ENCODE data around the gene HMGXB3.

HMGXB3 gene

DNA sequence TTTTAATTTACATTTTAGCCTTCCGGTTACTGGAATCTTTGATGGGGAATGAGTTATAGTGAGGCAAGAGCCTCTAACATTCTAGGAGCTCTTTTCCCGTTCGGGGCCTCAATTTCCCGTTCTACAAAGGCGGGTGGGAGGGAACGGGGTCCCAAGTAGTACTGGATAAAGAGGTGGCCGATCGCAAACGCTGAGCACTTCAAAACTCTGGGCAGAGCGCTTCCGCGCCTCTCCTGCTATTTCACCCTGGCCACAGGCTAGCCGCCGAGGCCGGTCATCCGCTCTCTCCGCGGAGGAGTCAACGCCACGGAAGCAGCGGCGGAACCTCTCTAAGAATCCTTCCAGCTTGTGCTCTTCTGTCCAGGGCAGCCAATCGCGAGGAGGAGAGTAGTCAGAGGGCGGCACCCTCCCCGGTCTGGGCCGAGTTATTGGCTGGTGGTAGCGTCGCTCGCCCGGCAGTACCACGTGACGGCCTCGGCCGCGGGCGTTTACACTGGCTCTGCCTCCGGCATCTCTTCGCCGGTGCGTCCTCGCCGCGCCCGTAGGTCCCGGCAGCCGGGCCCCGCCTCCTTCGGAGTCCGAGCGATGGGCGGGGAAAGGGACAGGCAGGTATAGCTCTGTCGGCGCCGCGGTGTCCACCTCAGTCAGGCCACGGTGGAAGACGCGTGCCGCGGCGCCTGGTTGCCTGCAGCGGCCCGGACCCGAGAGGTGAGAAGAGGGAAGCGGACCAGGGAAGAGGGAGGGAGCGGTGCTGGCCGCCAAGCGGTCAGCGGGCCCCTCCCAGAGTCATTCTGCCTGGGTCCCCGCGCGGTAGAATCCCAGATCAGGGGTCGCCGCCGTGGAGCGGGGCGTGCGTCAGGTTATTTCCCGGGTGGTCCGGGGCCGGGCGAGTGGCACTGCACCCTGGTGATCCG, 40.0 kb upstream of the HMGXB3 start, which contains the start of gene SLC26A2:
TSS of gene SLC26A2 (plus strand) at position 487 of the 914 bp plus-strand sequence. CDS start 16,895 bp downstream, outside the sequence.
- Histone ChIP-seq H3K9me3 (replicated peaks in 1 of 2; ENCODE audit: control insufficient read depth in 2 of 2, insufficient read depth in 1 of 2, low read depth in 1 of 2, low read length in 2 of 2) (no peaks in the 10 kb centered on the region), H2BK5ac (ENCODE audit: low read length) (no peak within 1 kb of the TSS), H3K27ac (replicated peaks; ENCODE audit: low read length) (peak within 1 kb of the TSS; percentile 79), H3K9ac (ENCODE audit: low read depth, low read length, poor library complexity) (peak within 1 kb of the TSS; percentile 93), H3K27me3 (ENCODE audit: control insufficient read depth in 3 of 3, insufficient read depth in 3 of 3, low read depth in 1 of 3, low read length in 3 of 3) (peaks cover 0 to 4% (median 0%) of the 10 kb centered on the region in 3 experiments), H2BK120ac (ENCODE audit: low read depth, low read length) (no peak within 1 kb of the TSS), H3K36me3 (replicated peaks in 1 of 2; ENCODE audit: control insufficient read depth in 2 of 2, insufficient read depth in 2 of 2, low read length in 2 of 2) (no peaks in the 10 kb centered on the region), H2AFZ (ENCODE audit: low read length) (peak within 1 kb of the TSS; percentile 96), H3K79me1 (ENCODE audit: low read depth, low read length) (no peaks in the 10 kb centered on the region), H2AK5ac (ENCODE audit: low read depth, low read length) (peak within 1 kb of the TSS; percentile 74), H4K8ac (ENCODE audit: low read depth, low read length) (no peak within 1 kb of the TSS), H3K14ac (ENCODE audit: low read length) (peak within 1 kb of the TSS; percentile 58), H2BK12ac (ENCODE audit: low read length) (no peak within 1 kb of the TSS), H3K4me3 (ENCODE audit: low read length in 2 of 2) (peak within 1 kb of the TSS; percentile 67 to 88), H3K18ac (ENCODE audit: low read length) (peak within 1 kb of the TSS; percentile 95), H4K91ac (ENCODE audit: low read depth, low read length, poor library complexity) (no peak within 1 kb of the TSS), H3K4me2 (ENCODE audit: insufficient read depth, low read length, poor library complexity, severe bottlenecking) (peak within 1 kb of the TSS; percentile 92), H3K23ac (ENCODE audit: low read depth, low read length, poor library complexity) (peak within 1 kb of the TSS; percentile 92), H3K4ac (ENCODE audit: low read length) (no peak within 1 kb of the TSS), H2BK15ac (ENCODE audit: low read length) (peak within 1 kb of the TSS; percentile 73), H3K4me1 (ENCODE audit: control insufficient read depth in 2 of 2, insufficient read depth in 1 of 2, low read depth in 1 of 2, low read length in 2 of 2) (peaks cover 6 to 8% of the 10 kb centered on the region in 2 donors)
- peak; percentile 95 for DNase-seq (ENCODE audit: low spot score)
- no CpG with 5 or more reads among the region's 84 CpGs for WGBS, 2 donors (ENCODE audit: extremely low coverage in 2 of 2, insufficient read length in 2 of 2, insufficient replicate concordance in 1 of 2)

DNA sequence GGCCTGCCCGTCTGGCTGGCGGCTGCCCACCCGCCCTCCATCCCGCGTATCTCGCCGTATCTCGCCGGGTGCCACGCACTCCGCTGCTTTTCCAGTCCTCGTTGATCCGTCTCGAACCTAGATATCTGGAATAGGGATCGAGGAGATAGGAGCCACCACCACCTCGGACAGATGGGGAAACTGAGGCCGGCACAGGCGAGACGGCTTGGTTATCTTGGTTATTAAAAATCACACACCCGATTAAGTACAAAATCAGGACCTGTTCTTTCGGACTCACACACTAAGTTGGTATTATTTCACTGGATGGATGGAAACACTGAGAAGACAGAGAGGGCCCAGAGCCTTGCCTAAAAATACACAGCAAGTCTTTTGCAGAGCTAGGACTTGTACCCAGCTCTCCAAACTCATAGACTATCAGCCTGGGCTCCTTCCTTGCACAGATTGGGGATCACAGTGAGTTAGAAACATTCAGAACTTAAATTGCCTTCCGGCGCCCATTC, 39.3 kb upstream of the HMGXB3 start:
- Histone ChIP-seq H3K4me1 (ENCODE audit: control insufficient read depth in 2 of 2, insufficient read depth in 1 of 2, low read depth in 1 of 2, low read length in 2 of 2) (peaks cover 6 to 8% of the 10 kb centered on the region in 2 donors), H2BK120ac (ENCODE audit: low read depth, low read length) (no peak overlapping the region), H2AK5ac (ENCODE audit: low read depth, low read length) (peak overlapping the region; percentile 74), H3K9me3 (replicated peaks in 1 of 2; ENCODE audit: control insufficient read depth in 2 of 2, insufficient read depth in 1 of 2, low read depth in 1 of 2, low read length in 2 of 2) (no peaks in the 10 kb centered on the region), H3K4ac (ENCODE audit: low read length) (no peak overlapping the region), H2BK5ac (ENCODE audit: low read length) (no peak overlapping the region), H2AFZ (ENCODE audit: low read length) (peak overlapping the region; percentile 96), H3K27ac (replicated peaks; ENCODE audit: low read length) (no peak overlapping the region), H3K4me2 (ENCODE audit: insufficient read depth, low read length, poor library complexity, severe bottlenecking) (peak overlapping the region; percentile 92), H3K18ac (ENCODE audit: low read length) (peak overlapping the region; percentile 95), H3K79me1 (ENCODE audit: low read depth, low read length) (no peaks in the 10 kb centered on the region), H4K91ac (ENCODE audit: low read depth, low read length, poor library complexity) (no peak overlapping the region), H3K36me3 (replicated peaks in 1 of 2; ENCODE audit: control insufficient read depth in 2 of 2, insufficient read depth in 2 of 2, low read length in 2 of 2) (no peaks in the 10 kb centered on the region), H3K23ac (ENCODE audit: low read depth, low read length, poor library complexity) (peak overlapping the region; percentile 92), H3K9ac (ENCODE audit: low read depth, low read length, poor library complexity) (peak overlapping the region; percentile 93), H3K27me3 (ENCODE audit: control insufficient read depth in 3 of 3, insufficient read depth in 3 of 3, low read depth in 1 of 3, low read length in 3 of 3) (peaks cover 0 to 4% (median 0%) of the 10 kb centered on the region in 3 experiments), H2BK12ac (ENCODE audit: low read length) (no peak overlapping the region), H4K8ac (ENCODE audit: low read depth, low read length) (no peak overlapping the region), H2BK15ac (ENCODE audit: low read length) (peak overlapping the region; percentile 73), H3K4me3 (ENCODE audit: low read length in 2 of 2) (peak overlapping the region; percentile 67 to 88), H3K14ac (ENCODE audit: low read length) (peak overlapping the region; percentile 58)
- DNase-seq (ENCODE audit: low spot score), result no peak
- WGBS, 2 donors (ENCODE audit: extremely low coverage in 2 of 2, insufficient read length in 2 of 2, insufficient replicate concordance in 1 of 2), result no CpG with 5 or more reads among the region's 23 CpGs

GRCh38 chr5:149961957-149962409, 38.6 kb upstream of the HMGXB3 start:
- H3K27ac ChIP-seq (replicated peaks; ENCODE audit: low read length), result no peak overlapping the region
- no peaks in the 10 kb centered on the region for H3K9me3 ChIP-seq (replicated peaks in 1 of 2; ENCODE audit: control insufficient read depth in 2 of 2, insufficient read depth in 1 of 2, low read depth in 1 of 2, low read length in 2 of 2)
- H3K4me3 ChIP-seq (ENCODE audit: low read length in 2 of 2), result no peak overlapping the region
- H4K8ac ChIP-seq (ENCODE audit: low read depth, low read length), result no peak overlapping the region
- H2BK15ac ChIP-seq (ENCODE audit: low read length), result no peak overlapping the region
- H4K91ac ChIP-seq (ENCODE audit: low read depth, low read length, poor library complexity), result no peak overlapping the region
- H3K79me1 ChIP-seq (ENCODE audit: low read depth, low read length), result no peaks in the 10 kb centered on the region
- H3K4me1 ChIP-seq (ENCODE audit: control insufficient read depth in 2 of 2, insufficient read depth in 1 of 2, low read depth in 1 of 2, low read length in 2 of 2), result peaks cover 6 to 8% of the 10 kb centered on the region in 2 donors
- H3K14ac ChIP-seq (ENCODE audit: low read length), result no peak overlapping the region
- no CpG with 5 or more reads among the region's 6 CpGs for WGBS, 2 donors (ENCODE audit: extremely low coverage in 2 of 2, insufficient read length in 2 of 2, insufficient replicate concordance in 1 of 2)
- no peak overlapping the region for H2AK5ac ChIP-seq (ENCODE audit: low read depth, low read length)
- H3K4me2 ChIP-seq (ENCODE audit: insufficient read depth, low read length, poor library complexity, severe bottlenecking), result no peak overlapping the region
- H3K36me3 ChIP-seq (replicated peaks in 1 of 2; ENCODE audit: control insufficient read depth in 2 of 2, insufficient read depth in 2 of 2, low read length in 2 of 2), result no peaks in the 10 kb centered on the region
- H2BK120ac ChIP-seq (ENCODE audit: low read depth, low read length), result no peak overlapping the region
- no peak overlapping the region for H3K18ac ChIP-seq (ENCODE audit: low read length)
- H3K27me3 ChIP-seq (ENCODE audit: control insufficient read depth in 3 of 3, insufficient read depth in 3 of 3, low read depth in 1 of 3, low read length in 3 of 3), result peaks cover 0 to 4% (median 0%) of the 10 kb centered on the region in 3 experiments
- no peak overlapping the region for H3K4ac ChIP-seq (ENCODE audit: low read length)
- H3K23ac ChIP-seq (ENCODE audit: low read depth, low read length, poor library complexity), result no peak overlapping the region
- H2AFZ ChIP-seq (ENCODE audit: low read length), result no peak overlapping the region
- H2BK5ac ChIP-seq (ENCODE audit: low read length), result no peak overlapping the region
- H3K9ac ChIP-seq (ENCODE audit: low read depth, low read length, poor library complexity), result no peak overlapping the region
- H2BK12ac ChIP-seq (ENCODE audit: low read length), result no peak overlapping the region
- no peak for DNase-seq (ENCODE audit: low spot score)

Data from neuronal stem cell (in vitro differentiated cells).